ENCODE data around the gene ITGB8. TPM values are rescaled to one million over a fixed set of nuclear protein-coding genes. Genes with fewer than 3 reads are reported as not detected.

The ITGB8 gene
- total and polyA plus RNA-seq, 9 donors = 3.7 to 45.5 (median 10.6) TPM

GRCh38 chr7:20354610-20355528 is 24.2 kb downstream of the ITGB8 start:
- Histone ChIP-seq H3K27me3 (no peaks in the 10 kb centered on the region), H3K4me1 (ENCODE audit: insufficient read depth) (peaks cover 11% of the 10 kb centered on the region), H3K36me3 (no peaks in the 10 kb centered on the region), H3K27ac (no peak overlapping the region), H3K9me3 (no peaks in the 10 kb centered on the region), H3K4me3 (no peak overlapping the region)
- intact Hi-C loops (cut with DNase I) = no loop called here
- no peak for TF ChIP-seq POLR2A (IDR thresholded peaks at IDR 0.05)
- TF ChIP-seq CTCF (IDR thresholded peaks at IDR 0.05) = no peak
- no peak for TF ChIP-seq EP300 (IDR thresholded peaks at IDR 0.05)
- DNase-seq = no peak
- 83 to 86% (median 84%) methylated on average over 9 of the region's 9 CpGs for WGBS, 3 donors

- H3K27me3 ChIP-seq = no peaks in the 10 kb centered on the region
- TF ChIP-seq EP300 (IDR thresholded peaks at IDR 0.05) = no peak
- no peak for TF ChIP-seq POLR2A (IDR thresholded peaks at IDR 0.05)
- no peak for TF ChIP-seq CTCF (IDR thresholded peaks at IDR 0.05)
- 93 to 96% (median 95%) methylated on average over 3 of the region's 3 CpGs for WGBS, 3 donors
- intact Hi-C loops (cut with DNase I) = no loop called here
- DNase-seq = no peak
- H3K27ac ChIP-seq = no peak overlapping the region
- H3K36me3 ChIP-seq = no peaks in the 10 kb centered on the region
- peaks cover 4% of the 10 kb centered on the region for H3K4me1 ChIP-seq (ENCODE audit: insufficient read depth)
- no peaks in the 10 kb centered on the region for H3K9me3 ChIP-seq
- no peak overlapping the region for H3K4me3 ChIP-seq
These were observed 27.4 kb downstream of the ITGB8 start for GRCh38 chr7:20358106-20358505.

- no peak for TF ChIP-seq EP300 (IDR thresholded peaks at IDR 0.05)
- Histone ChIP-seq H3K36me3 (no peaks in the 10 kb centered on the region), H3K27me3 (no peaks in the 10 kb centered on the region), H3K9me3 (no peaks in the 10 kb centered on the region), H3K4me3 (no peak overlapping the region), H3K4me1 (ENCODE audit: insufficient read depth) (peaks cover 6% of the 10 kb centered on the region), H3K27ac (no peak overlapping the region)
- DNase-seq = no peak
- 92 to 93% (median 93%) methylated on average over 3 of the region's 3 CpGs for WGBS, 3 donors
- intact Hi-C loops (cut with DNase I) = no loop called here
These were observed 28.1 kb downstream of the ITGB8 start for GRCh38 chr7:20358762-20359282.

- H3K4me1 ChIP-seq (ENCODE audit: insufficient read depth) = peaks cover 6% of the 10 kb centered on the region
- TF ChIP-seq EP300 (IDR thresholded peaks at IDR 0.05) (no peak), POLR2A (IDR thresholded peaks at IDR 0.05) (no peak), CTCF (IDR thresholded peaks at IDR 0.05) (no peak)
These were observed 28.8 kb downstream of the ITGB8 start for GRCh38 chr7:20359341-20359963.

More at GRCh38 chr7:20359341-20359963, 28.8 kb downstream of the ITGB8 start:
- Histone ChIP-seq H3K27me3 (no peaks in the 10 kb centered on the region), H3K4me3 (no peak overlapping the region), H3K27ac (no peak overlapping the region), H3K36me3 (no peaks in the 10 kb centered on the region), H3K9me3 (no peaks in the 10 kb centered on the region)
- DNase-seq = no peak
- 27 to 36% (median 28%) methylated on average over 1 of the region's 1 CpG for WGBS, 3 donors
- intact Hi-C loops (cut with DNase I) = no loop called here

Measured in ovary (tissue), 9 donors.